Peyer's patch (tissue), 4 donors: Measurements from ENCODE around the gene HOXD1. TPM values are rescaled to one million over a fixed set of nuclear protein-coding genes. Genes with fewer than 3 reads are reported as not detected.
A peak's percentile ranks its signal among the peaks of the same experiment; 100 is the strongest.

ENCODE experiments used
- DNase-seq, 3 donors: peaks; one replicate each; pipeline ENCODE4 v3.0.0-alpha.2; 2017 to 2019
- H3K27ac ChIP-seq, 4 donors: fragments of 200-600 bp; sonication (generic); one replicate each; pipeline ENCODE4 v1.5.1; 2016 to 2019
- H3K27me3 ChIP-seq, 2 donors: fragments of 200-600 bp; sonication (generic); one replicate each; pipeline ENCODE4 v1.5.1; 2019
- H3K36me3 ChIP-seq, 3 donors: fragments of 200-600 bp; sonication (generic); one replicate each; pipeline ENCODE4 v1.5.1; 2016 to 2019
- H3K4me1 ChIP-seq, 4 donors: fragments of 200-600 bp; sonication (generic); one replicate each; pipeline ENCODE4 v1.5.1; 2016 to 2019
- H3K4me3 ChIP-seq, 4 donors: fragments of 200-600 bp; sonication (generic); 1 replicate in 3 of 4; 2 replicates in 1 of 4; pipeline ENCODE4 v1.5.1; 2016 to 2019; ENCODE audit warnings: mild to moderate bottlenecking in 1 of 4
- H3K9me3 ChIP-seq, 4 donors: fragments of 200-600 bp; sonication (generic); one replicate each; pipeline ENCODE4 v1.5.1; 2016 to 2019; ENCODE audit warnings: mild to moderate bottlenecking in 1 of 4
- CTCF ChIP-seq, 6 experiments: fragments of 450-650 bp in 4 of 6; fragments of 200-600 bp in 2 of 6; sonication (generic) in 1 of 6; IDR thresholded peaks; one replicate each; pipeline ENCODE4 v1.5.1; 2017 to 2019; ENCODE audit warnings: antibody characterized with exemption in 6 of 6, mild to moderate bottlenecking in 3 of 6, moderate library complexity in 1 of 6
- POLR2A ChIP-seq, 2 donors: fragments of 450-650 bp; IDR thresholded peaks; one replicate each; pipeline ENCODE4 v1.5.1; 2017; ENCODE audit warnings: antibody characterized with exemption in 2 of 2, mild to moderate bottlenecking in 2 of 2, moderate library complexity in 2 of 2
- total RNA-seq, 4 donors: library from RNA; depleted of rRNA; stranded (reverse); fragments of >200 nt; gene quantifications; one replicate each; pipeline ENCODE4 v1.1.0, GENCODE V29; 2016

The HOXD1 gene
- total RNA-seq, 4 donors from 2014 or later: 2.5 to 11.5 (median 9.5) TPM

GRCh38 chr2:176187200-176187898 is 1.1 kb upstream of the HOXD1 start:
- Histone ChIP-seq H3K4me1 (peaks cover 0 to 16% (median 6%) of the 10 kb centered on the region in 4 donors), H3K27ac (peak overlapping the region in 3 of 4 donors; percentile 75 to 94 (median 82)), H3K9me3 (no peaks in the 10 kb centered on the region), H3K27me3 (no peaks in the 10 kb centered on the region), H3K36me3 (no peaks in the 10 kb centered on the region), H3K4me3 (peak overlapping the region in 3 of 4 donors; percentile 44 to 90 (median 70))
- TF ChIP-seq POLR2A (IDR thresholded peaks at IDR 0.05) (no peak), CTCF (IDR thresholded peaks at IDR 0.05) (no peak)
- DNase-seq: peak in 1 of 3 donors; percentile 59

- TF ChIP-seq POLR2A (IDR thresholded peaks at IDR 0.05) (peak in 1 of 2 donors; percentile 3), CTCF (IDR thresholded peaks at IDR 0.05) (peak in 3 of 6 experiments; percentile 27 to 41 (median 35))
- Histone ChIP-seq H3K27ac (peak overlapping the region; percentile 25 to 94 (median 78)), H3K4me1 (peaks cover 0 to 16% (median 6%) of the 10 kb centered on the region in 4 donors), H3K4me3 (peak overlapping the region; percentile 44 to 90 (median 58)), H3K27me3 (no peaks in the 10 kb centered on the region), H3K36me3 (no peaks in the 10 kb centered on the region), H3K9me3 (no peaks in the 10 kb centered on the region)
- peak in 1 of 3 donors; percentile 76 for DNase-seq
Observed at GRCh38 chr2:176188774-176189680, 559 bp downstream of the HOXD1 start.

GRCh38 chr2:176189681-176190641 is 1.5 kb downstream of the HOXD1 start:
- Histone ChIP-seq H3K27me3 (no peaks in the 10 kb centered on the region), H3K36me3 (no peaks in the 10 kb centered on the region), H3K4me3 (peak overlapping the region; percentile 9 to 90 (median 57)), H3K4me1 (peaks cover 0 to 16% (median 6%) of the 10 kb centered on the region in 4 donors), H3K27ac (peak overlapping the region in 1 of 4 donors; percentile 94), H3K9me3 (no peaks in the 10 kb centered on the region)
- no peak for TF ChIP-seq CTCF (IDR thresholded peaks at IDR 0.05)
- no peak for TF ChIP-seq POLR2A (IDR thresholded peaks at IDR 0.05)
- peak in 1 of 3 donors; percentile 56 for DNase-seq

GRCh38 chr2:176192351-176192750 is 3.9 kb downstream of the HOXD1 start:
- TF ChIP-seq CTCF (IDR thresholded peaks at IDR 0.05) (no peak), POLR2A (IDR thresholded peaks at IDR 0.05) (no peak)
- H3K4me1 ChIP-seq: peaks cover 0 to 16% (median 6%) of the 10 kb centered on the region in 4 donors
- H3K27me3 ChIP-seq: no peaks in the 10 kb centered on the region

GRCh38 chr2:176193048-176193447 is 4.6 kb downstream of the HOXD1 start:
- Histone ChIP-seq H3K4me3 (no peak overlapping the region), H3K4me1 (peaks cover 0 to 16% (median 6%) of the 10 kb centered on the region in 4 donors), H3K9me3 (no peaks in the 10 kb centered on the region), H3K36me3 (no peaks in the 10 kb centered on the region), H3K27ac (no peak overlapping the region), H3K27me3 (no peaks in the 10 kb centered on the region)
- no peak for DNase-seq
- TF ChIP-seq CTCF (IDR thresholded peaks at IDR 0.05) (no peak), POLR2A (IDR thresholded peaks at IDR 0.05) (no peak)

More at GRCh38 chr2:176192351-176192750, 3.9 kb downstream of the HOXD1 start:
- DNase-seq: no peak
- H3K9me3 ChIP-seq: no peaks in the 10 kb centered on the region
- no peak overlapping the region for H3K4me3 ChIP-seq
- no peaks in the 10 kb centered on the region for H3K36me3 ChIP-seq
- H3K27ac ChIP-seq: no peak overlapping the region
